Esophagus squamous epithelium (tissue), 5 donors: Measurements from ENCODE around the gene SLC12A2. TPM values are rescaled to one million over a fixed set of nuclear protein-coding genes. Genes with fewer than 3 reads are reported as not detected.

Source experiments
- DNase-seq: peaks from one replicate; lab custom pipeline; 2025; lab: John Stamatoyannopoulos, UW
- H3K27ac ChIP-seq, 4 donors: fragments of 200-600 bp; sonication (generic); one replicate each; pipeline ENCODE4 v1.5.1; 2016 to 2019; ENCODE audit warnings: mild to moderate bottlenecking in 1 of 4
- H3K27me3 ChIP-seq, 4 donors: fragments of 200-600 bp; sonication (generic); 1 replicate in 3 of 4; 2 replicates in 1 of 4; pipeline versions ENCODE4 v1.5.1 to v1.6.0; 2017 to 2021; ENCODE audit warnings: antibody characterized with exemption in 1 of 4
- H3K36me3 ChIP-seq, 3 donors: fragments of 200-600 bp; sonication (generic); one replicate each; pipeline ENCODE4 v1.5.1; 2016 to 2019
- H3K4me1 ChIP-seq, 3 donors: fragments of 200-600 bp; sonication (generic); one replicate each; pipeline ENCODE4 v1.5.1; 2017 to 2019
- H3K4me3 ChIP-seq, 4 donors: fragments of 200-600 bp; sonication (generic); 1 replicate in 3 of 4; 2 replicates in 1 of 4; pipeline ENCODE4 v1.5.1; 2016 to 2019; ENCODE audit warnings: mild to moderate bottlenecking in 2 of 4, moderate library complexity in 1 of 4
- H3K9me3 ChIP-seq, 3 donors: fragments of 200-600 bp; sonication (generic); one replicate each; pipeline ENCODE4 v1.5.1; 2016 to 2019
- POLR2A ChIP-seq, 4 donors: fragments of 450-650 bp; IDR thresholded peaks; one replicate each; pipeline ENCODE4 v1.6.1; 2017; ENCODE audit warnings: antibody characterized with exemption in 4 of 4, mild to moderate bottlenecking in 4 of 4, moderate library complexity in 3 of 4
- WGBS, 2 donors: methylation state at CpG; one replicate each; pipeline ENCODE4 v1.1.5; 2018; 5-methylcytosine and 5-hydroxymethylcytosine counted together
- intact Hi-C: fragments of 100-400 bp; cut with DNase I; formaldehyde crosslinking; loops from one replicate; pipeline ENCODE4 v1.15.0; 2022
- total RNA-seq, 4 donors: library from RNA; depleted of rRNA; stranded (reverse); fragments of >200 nt; gene quantifications; one replicate each; pipeline ENCODE4 v1.1.0, GENCODE V29; 2016
- TF ChIP-seq, protein P1 (sequence below), 6 experiments: fragments of 450-650 bp in 4 of 6; fragments of 200-600 bp in 2 of 6; sonication (generic) in 2 of 6; IDR thresholded peaks; one replicate each; pipeline ENCODE4 v1.5.1; 2016 to 2019; ENCODE audit warnings: antibody characterized with exemption in 6 of 6, mild to moderate bottlenecking in 4 of 6, moderate library complexity in 4 of 6
- donor health status: DM: yes; HTN: yes; CAD: no.

SLC12A2 gene
- total RNA-seq, 4 donors from 2014 or later = 8.9 to 20.1 (median 20.0) TPM

GRCh38 chr5:128213340-128213739, 129.8 kb downstream of the SLC12A2 start:
- Histone ChIP-seq H3K27ac (no peak overlapping the region), H3K4me1 (peaks cover 0 to 5% (median 0%) of the 10 kb centered on the region in 3 donors), H3K9me3 (no peaks in the 10 kb centered on the region), H3K27me3 (peaks cover 0 to 8% (median 0%) of the 10 kb centered on the region in 4 donors), H3K36me3 (no peaks in the 10 kb centered on the region), H3K4me3 (no peak overlapping the region)
- DNase-seq = no peak
- WGBS, 2 donors = 6 to 8% methylated on average over 4 of the region's 4 CpGs
- intact Hi-C loops = loop anchor here (10.0 kb wide), 1 partner anchor 461 kb away; no protein-coding TSS in a partner anchor
- TF ChIP-seq, protein P1, sequence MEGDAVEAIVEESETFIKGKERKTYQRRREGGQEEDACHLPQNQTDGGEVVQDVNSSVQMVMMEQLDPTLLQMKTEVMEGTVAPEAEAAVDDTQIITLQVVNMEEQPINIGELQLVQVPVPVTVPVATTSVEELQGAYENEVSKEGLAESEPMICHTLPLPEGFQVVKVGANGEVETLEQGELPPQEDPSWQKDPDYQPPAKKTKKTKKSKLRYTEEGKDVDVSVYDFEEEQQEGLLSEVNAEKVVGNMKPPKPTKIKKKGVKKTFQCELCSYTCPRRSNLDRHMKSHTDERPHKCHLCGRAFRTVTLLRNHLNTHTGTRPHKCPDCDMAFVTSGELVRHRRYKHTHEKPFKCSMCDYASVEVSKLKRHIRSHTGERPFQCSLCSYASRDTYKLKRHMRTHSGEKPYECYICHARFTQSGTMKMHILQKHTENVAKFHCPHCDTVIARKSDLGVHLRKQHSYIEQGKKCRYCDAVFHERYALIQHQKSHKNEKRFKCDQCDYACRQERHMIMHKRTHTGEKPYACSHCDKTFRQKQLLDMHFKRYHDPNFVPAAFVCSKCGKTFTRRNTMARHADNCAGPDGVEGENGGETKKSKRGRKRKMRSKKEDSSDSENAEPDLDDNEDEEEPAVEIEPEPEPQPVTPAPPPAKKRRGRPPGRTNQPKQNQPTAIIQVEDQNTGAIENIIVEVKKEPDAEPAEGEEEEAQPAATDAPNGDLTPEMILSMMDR (IDR thresholded peaks at IDR 0.05) = peak; percentile 38 to 78 (median 62)
- TF ChIP-seq POLR2A (IDR thresholded peaks at IDR 0.05) = no peak

DNA sequence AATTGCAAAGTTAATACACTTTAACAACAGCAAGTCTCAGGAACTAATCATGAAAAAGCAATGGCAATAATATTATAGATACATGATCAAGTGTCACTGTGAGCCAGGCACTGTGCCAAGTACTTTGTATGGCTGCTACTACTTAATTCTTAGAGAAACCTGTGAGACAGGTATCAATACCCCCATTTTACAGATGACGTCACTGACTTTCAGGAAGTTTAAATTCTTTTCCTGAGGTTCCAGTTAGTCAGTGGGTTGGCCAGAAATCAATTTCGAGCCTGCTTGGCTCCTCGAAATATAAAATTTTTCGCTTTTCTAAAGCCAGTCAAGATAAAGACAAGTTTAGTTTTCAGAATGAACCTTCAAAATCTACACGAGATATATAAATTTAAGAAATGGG, 130.3 kb downstream of the SLC12A2 start:
- no peaks in the 10 kb centered on the region for H3K36me3 ChIP-seq
- TF ChIP-seq, protein P1 (IDR thresholded peaks at IDR 0.05) = no peak
- TF ChIP-seq POLR2A (IDR thresholded peaks at IDR 0.05) = no peak
- intact Hi-C loops = loop anchor here (10.0 kb wide), 1 partner anchor 461 kb away; no protein-coding TSS in a partner anchor
- H3K9me3 ChIP-seq = no peaks in the 10 kb centered on the region
- no peak overlapping the region for H3K27ac ChIP-seq
- H3K27me3 ChIP-seq = peaks cover 0 to 4% (median 0%) of the 10 kb centered on the region in 4 donors
- WGBS, 2 donors = 48 to 50% methylated on average over 5 of the region's 5 CpGs
- H3K4me1 ChIP-seq = peaks cover 0 to 5% (median 0%) of the 10 kb centered on the region in 3 donors
- no peak overlapping the region for H3K4me3 ChIP-seq
- no peak for DNase-seq

DNA sequence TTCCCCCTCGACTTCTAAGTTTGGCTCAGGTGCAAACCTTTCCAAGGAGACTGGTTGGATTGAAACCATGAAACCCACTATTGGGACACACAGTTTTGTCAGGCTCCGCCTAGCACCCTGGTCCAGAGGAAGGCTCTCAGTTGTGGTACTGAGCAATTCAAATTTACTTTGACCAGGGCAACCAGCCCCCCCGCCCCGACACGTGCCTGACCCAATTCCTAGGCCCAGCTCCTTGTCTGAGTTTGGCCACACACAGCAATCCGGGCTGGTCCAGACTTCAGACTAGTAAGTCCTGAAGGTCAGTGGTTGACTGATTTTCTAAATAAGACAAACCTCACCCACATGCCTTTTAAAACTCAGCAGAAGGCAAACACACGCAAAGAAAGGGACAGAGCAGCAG, 132.7 kb downstream of the SLC12A2 start:
- intact Hi-C loops = loop anchor here (5.0 to 10.0 kb wide), 2 partner anchors 281 to 459 kb away; no protein-coding TSS in a partner anchor
- no peaks in the 10 kb centered on the region for H3K36me3 ChIP-seq
- 80 to 96% methylated on average over 4 to 5 of the region's 7 CpGs for WGBS, 2 donors
- no peak for TF ChIP-seq POLR2A (IDR thresholded peaks at IDR 0.05)
- TF ChIP-seq, protein P1 (IDR thresholded peaks at IDR 0.05) = no peak
- H3K9me3 ChIP-seq = no peaks in the 10 kb centered on the region
- peaks cover 0 to 5% (median 0%) of the 10 kb centered on the region in 3 donors for H3K4me1 ChIP-seq
- no peaks in the 10 kb centered on the region for H3K27me3 ChIP-seq
- DNase-seq = no peak
- H3K27ac ChIP-seq = no peak overlapping the region
- no peak overlapping the region for H3K4me3 ChIP-seq

DNA sequence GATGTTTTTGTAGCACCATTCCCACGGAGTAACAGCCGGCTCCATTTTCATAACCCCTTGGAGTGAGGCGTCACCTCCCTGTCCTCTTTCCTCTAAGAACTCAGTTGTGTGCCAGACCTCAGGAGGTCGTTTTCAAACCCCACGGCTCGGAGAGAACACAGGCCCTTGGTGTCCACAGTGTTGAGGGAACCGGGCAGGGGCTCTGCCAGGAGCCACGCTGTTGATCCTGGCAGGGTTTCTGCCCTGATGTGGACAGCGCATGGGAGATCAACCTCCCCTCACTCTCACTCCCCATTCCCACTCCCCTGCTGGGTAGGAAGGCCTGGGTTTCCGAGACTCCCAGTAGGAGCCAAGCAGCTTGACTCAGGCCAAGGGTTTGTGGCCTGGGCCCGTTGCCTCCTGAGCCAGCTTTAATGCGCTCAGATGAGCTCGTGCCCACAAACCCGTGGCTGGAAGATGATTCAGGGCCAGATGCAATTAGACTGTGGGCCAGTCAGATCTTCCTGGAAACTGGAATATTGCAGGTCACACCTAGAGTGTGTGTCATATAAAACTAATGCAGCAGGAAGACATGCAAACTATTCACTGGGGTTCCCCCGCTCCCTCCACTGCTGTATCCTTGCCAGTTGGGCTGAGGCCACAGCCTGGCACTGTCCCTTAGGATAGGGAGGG, 133.4 kb downstream of the SLC12A2 start:
- intact Hi-C loops = loop anchor here (5.0 to 10.0 kb wide), 2 partner anchors 280 to 458 kb away; no protein-coding TSS in a partner anchor
- Histone ChIP-seq H3K27me3 (no peaks in the 10 kb centered on the region), H3K4me1 (peaks cover 0 to 5% (median 0%) of the 10 kb centered on the region in 3 donors), H3K36me3 (no peaks in the 10 kb centered on the region), H3K9me3 (no peaks in the 10 kb centered on the region), H3K4me3 (no peak overlapping the region), H3K27ac (no peak overlapping the region)
- no peak for DNase-seq
- TF ChIP-seq, protein P1 (IDR thresholded peaks at IDR 0.05) = no peak
- no peak for TF ChIP-seq POLR2A (IDR thresholded peaks at IDR 0.05)
- WGBS, 2 donors = 41 to 73% methylated on average over 2 to 7 of the region's 15 CpGs

DNA sequence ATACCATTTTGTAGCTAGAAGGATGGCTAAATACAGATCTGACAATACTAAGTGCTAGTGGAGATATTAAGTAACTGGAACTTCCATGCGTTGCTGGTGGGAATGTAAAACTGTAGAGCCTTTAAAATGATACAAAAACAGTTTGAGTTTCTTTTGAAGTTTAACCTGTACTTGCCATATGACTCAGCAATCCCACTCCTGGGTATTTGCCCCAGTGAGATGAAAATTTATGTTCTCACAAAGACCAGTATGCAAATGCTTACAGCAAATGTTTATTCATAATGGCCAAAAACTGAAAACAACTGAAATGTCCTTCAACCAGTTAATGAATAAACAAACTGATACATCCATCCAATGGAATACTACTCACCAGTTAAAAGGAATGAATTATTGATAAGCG, 137.3 kb downstream of the SLC12A2 start:
- no peak overlapping the region for H3K4me3 ChIP-seq
- intact Hi-C loops = loop anchor here (5.0 kb wide), 1 partner anchor 621 kb away; no protein-coding TSS in a partner anchor
- no peaks in the 10 kb centered on the region for H3K36me3 ChIP-seq
- 89 to 98% methylated on average over 2 of the region's 2 CpGs for WGBS, 2 donors
- H3K4me1 ChIP-seq = peaks cover 0 to 5% (median 0%) of the 10 kb centered on the region in 3 donors
- H3K9me3 ChIP-seq = no peaks in the 10 kb centered on the region
- H3K27me3 ChIP-seq = no peaks in the 10 kb centered on the region
- TF ChIP-seq, protein P1 (IDR thresholded peaks at IDR 0.05) = no peak
- no peak for TF ChIP-seq POLR2A (IDR thresholded peaks at IDR 0.05)
- no peak overlapping the region for H3K27ac ChIP-seq
- no peak for DNase-seq
